Measurements from ENCODE around the gene LIMK2.
A peak's percentile ranks its signal among the peaks of the same experiment; 100 is the strongest.

The LIMK2 gene

GRCh38 chr22:31275576-31275975, 63.5 kb downstream of the LIMK2 start:
- no peak for DNase-seq

DNA sequence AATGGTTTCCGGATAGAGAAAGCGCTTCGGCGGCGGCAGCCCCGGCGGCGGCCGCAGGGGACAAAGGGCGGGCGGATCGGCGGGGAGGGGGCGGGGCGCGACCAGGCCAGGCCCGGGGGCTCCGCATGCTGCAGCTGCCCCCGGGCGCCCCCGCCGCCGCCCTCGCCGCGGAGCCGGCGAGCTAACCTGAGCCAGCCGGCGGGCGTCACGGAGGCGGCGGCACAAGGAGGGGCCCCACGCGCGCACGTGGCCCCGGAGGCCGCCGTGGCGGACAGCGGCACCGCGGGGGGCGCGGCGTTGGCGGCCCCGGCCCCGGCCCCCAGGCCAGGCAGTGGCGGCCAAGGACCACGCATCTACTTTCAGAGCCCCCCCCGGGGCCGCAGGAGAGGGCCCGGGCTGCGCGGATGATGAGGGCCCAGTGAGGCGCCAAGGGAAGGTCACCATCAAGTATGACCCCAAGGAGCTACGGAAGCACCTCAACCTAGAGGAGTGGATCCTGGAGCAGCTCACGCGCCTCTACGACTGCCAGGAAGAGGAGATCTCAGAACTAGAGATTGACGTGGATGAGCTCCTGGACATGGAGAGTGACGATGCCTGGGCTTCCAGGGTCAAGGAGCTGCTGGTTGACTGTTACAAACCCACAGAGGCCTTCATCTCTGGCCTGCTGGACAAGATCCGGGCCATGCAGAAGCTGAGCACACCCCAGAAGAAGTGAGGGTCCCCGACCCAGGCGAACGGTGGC, 64.5 kb downstream of the LIMK2 start:
- no peak for DNase-seq

DNA sequence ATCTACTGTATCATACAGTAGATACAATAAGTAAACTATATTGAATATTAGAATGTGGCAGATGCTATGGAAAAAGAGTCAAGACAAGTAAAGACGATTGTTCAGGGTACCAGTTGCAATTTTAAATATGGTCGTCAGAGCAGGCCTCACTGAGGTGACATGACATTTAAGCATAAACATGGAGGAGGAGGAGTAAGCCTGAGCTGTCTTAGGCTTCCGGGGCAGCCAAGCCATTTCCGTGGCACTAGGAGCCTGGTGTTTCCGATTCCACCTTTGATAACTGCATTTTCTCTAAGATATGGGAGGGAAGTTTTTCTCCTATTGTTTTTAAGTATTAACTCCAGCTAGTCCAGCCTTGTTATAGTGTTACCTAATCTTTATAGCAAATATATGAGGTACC, 65.6 kb downstream of the LIMK2 start:
- DNase-seq = no peak

- no peak for DNase-seq
Measured at GRCh38 chr22:31278151-31278621, 66.1 kb downstream of the LIMK2 start.

DNA sequence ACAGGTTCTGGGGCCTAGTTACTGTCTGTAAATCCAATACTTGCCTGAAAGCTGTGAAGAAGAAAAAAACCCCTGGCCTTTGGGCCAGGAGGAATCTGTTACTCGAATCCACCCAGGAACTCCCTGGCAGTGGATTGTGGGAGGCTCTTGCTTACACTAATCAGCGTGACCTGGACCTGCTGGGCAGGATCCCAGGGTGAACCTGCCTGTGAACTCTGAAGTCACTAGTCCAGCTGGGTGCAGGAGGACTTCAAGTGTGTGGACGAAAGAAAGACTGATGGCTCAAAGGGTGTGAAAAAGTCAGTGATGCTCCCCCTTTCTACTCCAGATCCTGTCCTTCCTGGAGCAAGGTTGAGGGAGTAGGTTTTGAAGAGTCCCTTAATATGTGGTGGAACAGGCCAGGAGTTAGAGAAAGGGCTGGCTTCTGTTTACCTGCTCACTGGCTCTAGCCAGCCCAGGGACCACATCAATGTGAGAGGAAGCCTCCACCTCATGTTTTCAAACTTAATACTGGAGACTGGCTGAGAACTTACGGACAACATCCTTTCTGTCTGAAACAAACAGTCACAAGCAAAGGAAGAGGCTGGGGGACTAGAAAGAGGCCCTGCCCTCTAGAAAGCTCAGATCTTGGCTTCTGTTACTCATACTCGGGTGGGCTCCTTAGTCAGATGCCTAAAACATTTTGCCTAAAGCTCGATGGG, 66.7 kb downstream of the LIMK2 start:
- peak; percentile 58 for DNase-seq

DNA sequence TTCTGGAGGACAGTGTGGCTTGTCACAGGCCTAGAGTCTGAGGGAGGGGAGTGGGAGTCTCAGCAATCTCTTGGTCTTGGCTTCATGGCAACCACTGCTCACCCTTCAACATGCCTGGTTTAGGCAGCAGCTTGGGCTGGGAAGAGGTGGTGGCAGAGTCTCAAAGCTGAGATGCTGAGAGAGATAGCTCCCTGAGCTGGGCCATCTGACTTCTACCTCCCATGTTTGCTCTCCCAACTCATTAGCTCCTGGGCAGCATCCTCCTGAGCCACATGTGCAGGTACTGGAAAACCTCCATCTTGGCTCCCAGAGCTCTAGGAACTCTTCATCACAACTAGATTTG, 67.2 kb downstream of the LIMK2 start:
- no peak for DNase-seq

DNA sequence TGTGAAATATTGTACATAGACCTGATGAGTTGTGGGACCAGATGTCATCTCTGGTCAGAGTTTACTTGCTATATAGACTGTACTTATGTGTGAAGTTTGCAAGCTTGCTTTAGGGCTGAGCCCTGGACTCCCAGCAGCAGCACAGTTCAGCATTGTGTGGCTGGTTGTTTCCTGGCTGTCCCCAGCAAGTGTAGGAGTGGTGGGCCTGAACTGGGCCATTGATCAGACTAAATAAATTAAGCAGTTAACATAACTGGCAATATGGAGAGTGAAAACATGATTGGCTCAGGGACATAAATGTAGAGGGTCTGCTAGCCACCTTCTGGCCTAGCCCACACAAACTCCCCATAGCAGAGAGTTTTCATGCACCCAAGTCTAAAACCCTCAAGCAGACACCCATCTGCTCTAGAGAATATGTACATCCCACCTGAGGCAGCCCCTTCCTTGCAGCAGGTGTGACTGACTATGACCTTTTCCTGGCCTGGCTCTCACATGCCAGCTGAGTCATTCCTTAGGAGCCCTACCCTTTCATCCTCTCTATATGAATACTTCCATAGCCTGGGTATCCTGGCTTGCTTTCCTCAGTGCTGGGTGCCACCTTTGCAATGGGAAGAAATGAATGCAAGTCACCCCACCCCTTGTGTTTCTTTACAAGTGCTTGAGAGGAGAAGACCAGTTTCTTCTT, 67.9 kb downstream of the LIMK2 start:
- DNase-seq = no peak

DNA sequence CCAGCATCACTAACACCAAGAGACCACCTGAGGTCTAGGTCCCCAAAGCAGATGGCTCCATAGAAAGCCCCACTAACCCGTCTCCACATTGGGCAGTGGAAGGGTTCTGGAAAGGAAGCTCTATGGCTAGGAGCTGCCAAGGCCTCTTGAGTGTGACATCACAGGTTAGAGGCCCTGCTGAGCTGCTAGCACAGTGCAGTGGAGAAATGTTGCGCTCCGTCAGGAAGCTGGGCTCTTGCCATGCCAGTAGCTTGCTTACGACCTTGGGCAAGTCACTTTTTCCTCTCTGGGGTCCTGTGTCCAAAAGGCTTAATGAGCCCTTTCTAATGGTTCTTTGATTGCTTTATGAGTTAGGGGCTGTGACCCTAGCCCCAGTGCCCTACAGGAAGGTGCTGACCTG, 69.6 kb downstream of the LIMK2 start:
- no peak for DNase-seq

GRCh38 chr22:31282748-31283468, 70.8 kb downstream of the LIMK2 start:
- DNase-seq = no peak

DNA sequence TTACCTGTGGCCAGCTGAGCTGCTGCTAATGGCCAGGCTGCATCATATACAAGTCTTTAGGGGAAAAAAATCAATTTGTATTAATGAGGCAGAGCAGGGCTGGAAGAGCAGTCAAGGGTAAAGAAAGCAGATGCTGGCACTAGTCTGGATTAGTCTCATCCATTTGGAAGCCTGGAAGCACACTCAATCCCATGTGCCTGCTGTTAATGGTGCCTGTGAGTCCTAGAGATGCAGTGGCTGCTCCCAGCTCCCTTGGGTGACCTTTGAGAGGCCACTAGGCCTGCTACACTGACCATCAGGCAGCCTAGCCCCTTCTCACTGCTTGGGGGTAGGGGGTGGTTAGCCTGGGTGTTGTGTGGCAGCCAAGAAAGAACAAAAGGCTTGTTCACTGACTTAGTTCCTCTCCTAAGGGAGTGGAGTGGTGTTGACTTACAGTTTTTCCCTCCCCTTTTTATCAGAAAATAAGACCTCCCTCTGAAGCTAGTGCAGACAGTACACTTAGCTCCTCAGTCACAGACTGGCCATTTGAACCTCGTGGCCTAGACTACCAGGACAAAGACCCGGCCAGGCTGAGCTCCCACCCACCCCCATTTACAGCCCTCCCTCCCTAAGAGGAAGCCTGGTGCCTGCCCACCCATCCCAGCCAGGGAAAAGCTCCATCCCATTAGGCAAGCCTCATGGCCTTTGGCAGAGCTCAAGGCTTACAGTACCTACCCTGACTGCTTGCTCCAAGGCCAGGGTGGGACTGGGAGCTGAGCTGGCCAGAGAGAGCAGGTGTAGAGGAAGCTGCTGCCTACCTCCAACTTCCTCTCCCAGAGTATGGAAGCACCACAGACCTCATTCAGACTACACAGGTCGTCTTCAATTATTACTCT, 72.4 kb downstream of the LIMK2 start:
- DNase-seq = no peak

DNA sequence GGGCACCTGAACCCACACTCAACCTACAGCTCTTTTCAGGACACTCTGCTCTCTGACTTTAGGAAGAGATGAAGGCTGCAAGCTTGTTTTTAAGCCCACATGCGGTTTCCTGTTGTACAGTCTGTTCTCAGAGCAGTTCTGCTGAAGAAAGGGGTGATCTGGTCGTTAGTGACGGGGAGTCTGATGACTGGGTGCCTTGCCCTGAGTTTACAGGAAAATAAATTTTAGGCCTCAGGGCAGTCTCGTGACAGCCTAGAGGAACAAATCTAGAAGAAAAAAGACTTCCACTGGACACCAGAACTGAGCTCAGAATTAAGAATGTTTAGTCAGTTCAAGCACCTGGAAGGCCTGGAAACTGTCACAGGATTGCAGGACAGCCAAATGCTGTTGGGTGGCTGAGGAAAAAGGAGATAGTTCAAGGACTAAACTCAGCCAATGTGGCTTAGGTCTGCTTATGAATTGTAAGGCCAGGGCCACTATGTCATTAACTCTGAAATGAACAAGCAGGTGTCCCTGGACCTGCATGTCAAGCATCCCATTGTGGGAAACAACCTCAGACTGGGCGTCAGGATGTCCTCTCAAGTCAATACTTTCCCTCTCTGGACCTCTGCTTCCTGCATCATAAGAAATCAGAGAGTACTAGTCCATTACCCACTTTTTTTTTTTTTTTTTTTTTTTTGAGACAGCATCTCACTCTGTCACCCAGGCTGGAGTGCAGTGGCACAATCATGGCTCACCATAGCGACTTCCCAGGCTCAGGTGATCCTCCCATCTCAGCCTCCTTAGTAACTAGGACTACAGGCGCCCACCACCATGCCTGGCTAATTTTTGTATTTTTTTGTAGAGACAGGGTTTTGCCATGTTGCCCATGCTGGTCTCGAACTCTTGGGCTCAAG, 74.5 kb downstream of the LIMK2 start:
- DNase-seq = peak; percentile 80

DNA sequence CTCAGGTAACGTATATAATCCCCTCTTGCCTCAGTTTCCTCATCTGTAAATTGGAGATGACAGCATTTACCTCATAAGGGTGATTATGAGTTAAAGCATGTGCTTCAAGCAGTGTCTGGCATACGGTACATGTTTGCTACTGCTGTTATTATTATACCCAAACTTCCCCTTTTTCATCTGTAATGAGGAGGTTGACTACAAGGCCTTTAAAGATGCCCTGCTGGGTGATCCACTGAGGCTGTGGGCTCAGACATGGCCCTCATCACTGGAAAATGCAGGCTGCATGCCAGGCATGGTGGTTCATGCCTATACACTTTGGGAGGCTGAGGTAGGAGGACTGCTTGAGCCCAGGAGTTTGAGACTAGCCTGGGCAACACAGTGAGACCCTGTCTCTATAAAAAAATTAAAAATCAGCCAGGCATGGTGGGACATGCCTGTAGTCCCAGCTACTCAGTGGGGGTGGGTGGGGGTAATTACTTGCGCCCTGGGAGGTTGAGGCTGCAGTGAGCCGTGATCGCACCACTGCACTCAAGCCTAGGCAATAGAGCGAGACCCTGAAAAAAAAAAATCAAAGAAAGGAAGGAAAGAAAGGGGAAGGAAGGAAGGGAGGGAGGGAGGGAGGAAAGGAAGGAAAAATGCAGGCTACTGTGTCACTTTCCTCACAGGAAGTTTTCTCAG, 75.9 kb downstream of the LIMK2 start:
- DNase-seq = no peak

- DNase-seq = no peak
Measured at GRCh38 chr22:31288496-31289240, 76.6 kb downstream of the LIMK2 start.

DNA sequence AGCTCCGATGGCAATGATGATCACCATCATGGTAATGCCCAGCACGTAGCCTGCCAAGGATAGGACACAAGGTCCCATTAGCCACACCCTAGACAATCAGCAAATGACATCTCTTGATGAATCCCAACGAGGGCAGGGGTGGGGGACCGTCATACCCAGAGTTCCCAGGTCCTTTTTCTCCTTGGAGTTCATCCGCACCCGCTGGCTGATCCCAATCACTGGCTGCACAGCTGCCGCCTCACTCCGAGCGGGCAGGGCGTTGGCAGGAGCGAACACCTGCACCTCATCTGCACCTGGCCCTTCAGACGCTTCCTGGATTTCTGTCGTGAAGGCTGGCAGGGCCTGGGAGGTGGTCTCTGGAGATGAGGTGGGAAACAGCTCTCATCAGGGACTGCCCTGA, 77.2 kb downstream of the LIMK2 start:
- DNase-seq = no peak

DNA sequence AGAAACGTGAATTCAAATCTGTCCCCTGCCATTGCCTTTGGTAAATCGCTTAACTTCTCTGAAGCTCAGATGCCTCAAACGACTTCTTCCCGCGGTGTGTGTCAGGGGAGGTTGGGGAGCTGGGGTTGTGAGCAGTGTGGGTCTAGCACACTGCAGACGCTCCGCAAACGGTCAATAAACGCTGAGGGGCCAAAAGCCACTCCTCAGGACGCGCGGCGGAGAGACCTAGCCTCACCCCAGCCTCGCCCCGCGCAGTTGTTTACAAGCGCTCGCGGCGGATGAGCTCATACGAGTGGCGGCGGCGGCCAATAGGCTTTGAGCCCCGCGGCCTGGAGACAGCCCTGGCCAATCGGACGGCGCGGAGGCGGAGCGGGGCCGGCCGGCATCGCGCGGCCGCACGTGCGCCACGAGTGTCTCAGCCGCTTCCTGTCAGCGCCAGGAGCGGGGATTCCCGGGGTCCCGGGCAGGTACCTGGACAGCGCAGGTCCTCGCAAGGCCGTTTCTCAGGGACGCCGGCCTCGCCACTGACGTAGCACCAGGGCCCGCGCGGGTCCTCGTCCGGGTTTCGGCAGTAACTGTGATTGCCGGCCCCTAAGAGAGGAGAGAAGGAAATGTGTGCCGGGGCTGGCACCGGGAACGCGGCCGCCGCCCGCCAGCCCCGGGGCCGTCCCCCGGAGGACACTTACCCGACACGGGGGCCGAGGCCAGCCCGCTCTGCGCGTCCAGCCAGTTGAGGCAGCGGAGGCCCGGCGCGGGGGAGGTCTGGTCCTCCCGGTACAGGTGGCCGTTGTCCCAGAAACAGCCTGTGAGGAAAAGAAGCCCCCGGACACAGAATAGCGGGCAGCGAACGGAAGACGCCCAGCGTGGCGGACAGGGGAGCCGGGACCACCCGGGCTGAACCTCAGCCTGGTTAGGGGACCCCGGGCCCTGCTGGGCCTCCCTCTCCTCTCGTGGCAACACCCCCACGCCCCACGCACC, 78.7 kb downstream of the LIMK2 start:
- DNase-seq = peak; percentile 97

GRCh38 chr22:31291481-31292235, 79.6 kb downstream of the LIMK2 start:
- no peak for DNase-seq

- peak; percentile 89 for DNase-seq
Measured at GRCh38 chr22:31292236-31292989, 80.3 kb downstream of the LIMK2 start, which contains the start of gene PIK3IP1. Gene PIK3IP1 (minus strand): TSS chr22:31292488. CDS start chr22:31292344, 144 bp downstream.
